Measurements from ENCODE around the gene B4GALT2.

Gene B4GALT2

GRCh38 chr1:43991476-43992231 is 12.6 kb downstream of the B4GALT2 start, which contains the start of gene CCDC24:
Gene CCDC24 (plus strand): TSS chr1:43991599. CDS start chr1:43991879, 280 bp downstream.
- no peak within 1 kb of the TSS for H2BK120ac ChIP-seq (ENCODE audit: low read depth, low read length)
- H3K36me3 ChIP-seq (ENCODE audit: control insufficient read depth in 1 of 2, insufficient read depth in 2 of 2, low read depth in 1 of 2, low read length in 2 of 2), result peaks cover 2 to 12% of the 10 kb centered on the region in 2 experiments
- DNase-seq, result peak; percentile 84
- peak within 1 kb of the TSS in 1 of 2 experiments; percentile 81 for H3K23ac ChIP-seq (ENCODE audit: low read length in 2 of 2)
- H3K79me1 ChIP-seq (replicated peaks; ENCODE audit: low read length, poor library complexity, severe bottlenecking), result no peaks in the 10 kb centered on the region
- H4K91ac ChIP-seq (ENCODE audit: low read length), result no peak within 1 kb of the TSS
- peak within 1 kb of the TSS; percentile 38 for H2AK5ac ChIP-seq (ENCODE audit: low read length, severe bottlenecking)
- H2BK15ac ChIP-seq (ENCODE audit: low read depth, poor library complexity, severe bottlenecking), result peak within 1 kb of the TSS; percentile 34
- peak within 1 kb of the TSS; percentile 91 for H3K9ac ChIP-seq (ENCODE audit: low read length)
- peaks cover 31% of the 10 kb centered on the region for H3K4me1 ChIP-seq (ENCODE audit: control insufficient read depth, insufficient read depth, low read depth, low read length)
- whole genome bisulfite sequencing, result under 1% methylated on average over 49 of the region's 66 CpGs
- no peaks in the 10 kb centered on the region for H3K27me3 ChIP-seq (ENCODE audit: control insufficient read depth in 1 of 2, insufficient read depth in 1 of 2, low read length in 2 of 2)
- peak within 1 kb of the TSS; percentile 94 for H2AFZ ChIP-seq (ENCODE audit: low read depth, low read length)
- peak within 1 kb of the TSS; percentile 46 for H4K8ac ChIP-seq (ENCODE audit: low read length)
- H3K14ac ChIP-seq (ENCODE audit: low read length in 2 of 2), result peak within 1 kb of the TSS in 1 of 2 experiments; percentile 28
- peak within 1 kb of the TSS; percentile 41 for H3K27ac ChIP-seq (ENCODE audit: low read length, poor library complexity, severe bottlenecking)
- H3K4ac ChIP-seq (ENCODE audit: low read depth in 1 of 2, low read length in 2 of 2), result peak within 1 kb of the TSS; percentile 47 to 49
- no peak within 1 kb of the TSS for H2BK12ac ChIP-seq (ENCODE audit: low read length in 2 of 2)
- H2BK5ac ChIP-seq (ENCODE audit: low read depth, low read length, poor library complexity, severe bottlenecking), result no peak within 1 kb of the TSS
- H3K9me3 ChIP-seq (ENCODE audit: control insufficient read depth, low read length), result no peaks in the 10 kb centered on the region
- peak within 1 kb of the TSS; percentile 82 for H3K4me2 ChIP-seq (ENCODE audit: low read length, poor library complexity, severe bottlenecking)
- peak within 1 kb of the TSS; percentile 79 to 84 for H3K4me3 ChIP-seq (ENCODE audit: insufficient read depth in 1 of 2, low read depth in 1 of 2, low read length in 2 of 2)
- H3K18ac ChIP-seq (ENCODE audit: low read depth in 1 of 2, low read length in 2 of 2), result peak within 1 kb of the TSS; percentile 52 to 97

- Histone ChIP-seq H3K27ac (ENCODE audit: low read length, poor library complexity, severe bottlenecking) (no peak overlapping the region), H3K4ac (ENCODE audit: low read depth in 1 of 2, low read length in 2 of 2) (no peak overlapping the region), H3K18ac (ENCODE audit: low read depth in 1 of 2, low read length in 2 of 2) (peak overlapping the region in 1 of 2 experiments; percentile 25), H3K27me3 (ENCODE audit: control insufficient read depth in 1 of 2, insufficient read depth in 1 of 2, low read length in 2 of 2) (no peaks in the 10 kb centered on the region), H3K36me3 (ENCODE audit: control insufficient read depth in 1 of 2, insufficient read depth in 2 of 2, low read depth in 1 of 2, low read length in 2 of 2) (peaks cover 3 to 5% of the 10 kb centered on the region in 2 experiments), H2AK5ac (ENCODE audit: low read length, severe bottlenecking) (no peak overlapping the region), H2BK15ac (ENCODE audit: low read depth, poor library complexity, severe bottlenecking) (peak overlapping the region; percentile 34), H4K91ac (ENCODE audit: low read length) (no peak overlapping the region), H3K23ac (ENCODE audit: low read length in 2 of 2) (no peak overlapping the region), H3K4me1 (ENCODE audit: control insufficient read depth, insufficient read depth, low read depth, low read length) (peaks cover 26% of the 10 kb centered on the region), H4K8ac (ENCODE audit: low read length) (peak overlapping the region; percentile 46), H2BK5ac (ENCODE audit: low read depth, low read length, poor library complexity, severe bottlenecking) (no peak overlapping the region), H2BK12ac (ENCODE audit: low read length in 2 of 2) (no peak overlapping the region), H3K9me3 (ENCODE audit: control insufficient read depth, low read length) (no peaks in the 10 kb centered on the region), H2BK120ac (ENCODE audit: low read depth, low read length) (no peak overlapping the region), H3K14ac (ENCODE audit: low read length in 2 of 2) (no peak overlapping the region), H2AFZ (ENCODE audit: low read depth, low read length) (no peak overlapping the region), H3K79me1 (replicated peaks; ENCODE audit: low read length, poor library complexity, severe bottlenecking) (no peaks in the 10 kb centered on the region), H3K4me2 (ENCODE audit: low read length, poor library complexity, severe bottlenecking) (peak overlapping the region; percentile 82), H3K9ac (ENCODE audit: low read length) (peak overlapping the region; percentile 91), H3K4me3 (ENCODE audit: insufficient read depth in 1 of 2, low read depth in 1 of 2, low read length in 2 of 2) (peak overlapping the region; percentile 79 to 84)
- no peak for DNase-seq
- 59% methylated on average over 11 of the region's 11 CpGs for WGBS
These were observed 13.4 kb downstream of the B4GALT2 start for GRCh38 chr1:43992232-43992995.

GRCh38 chr1:43993206-43993914 is 14.3 kb downstream of the B4GALT2 start:
- Histone ChIP-seq H3K9me3 (ENCODE audit: control insufficient read depth, low read length) (no peaks in the 10 kb centered on the region), H3K18ac (ENCODE audit: low read depth in 1 of 2, low read length in 2 of 2) (no peak overlapping the region), H2BK5ac (ENCODE audit: low read depth, low read length, poor library complexity, severe bottlenecking) (no peak overlapping the region), H3K4me1 (ENCODE audit: control insufficient read depth, insufficient read depth, low read depth, low read length) (peaks cover 20% of the 10 kb centered on the region), H3K27me3 (ENCODE audit: control insufficient read depth in 1 of 2, insufficient read depth in 1 of 2, low read length in 2 of 2) (no peaks in the 10 kb centered on the region), H2AFZ (ENCODE audit: low read depth, low read length) (no peak overlapping the region), H3K4ac (ENCODE audit: low read depth in 1 of 2, low read length in 2 of 2) (no peak overlapping the region), H4K8ac (ENCODE audit: low read length) (no peak overlapping the region), H3K4me3 (ENCODE audit: insufficient read depth in 1 of 2, low read depth in 1 of 2, low read length in 2 of 2) (no peak overlapping the region), H3K36me3 (ENCODE audit: control insufficient read depth in 1 of 2, insufficient read depth in 2 of 2, low read depth in 1 of 2, low read length in 2 of 2) (peaks cover 0 to 9% of the 10 kb centered on the region in 2 experiments), H3K23ac (ENCODE audit: low read length in 2 of 2) (no peak overlapping the region), H2AK5ac (ENCODE audit: low read length, severe bottlenecking) (no peak overlapping the region), H3K14ac (ENCODE audit: low read length in 2 of 2) (no peak overlapping the region), H3K79me1 (replicated peaks; ENCODE audit: low read length, poor library complexity, severe bottlenecking) (no peaks in the 10 kb centered on the region), H3K27ac (ENCODE audit: low read length, poor library complexity, severe bottlenecking) (no peak overlapping the region), H2BK15ac (ENCODE audit: low read depth, poor library complexity, severe bottlenecking) (no peak overlapping the region), H2BK12ac (ENCODE audit: low read length in 2 of 2) (no peak overlapping the region), H4K91ac (ENCODE audit: low read length) (no peak overlapping the region), H3K4me2 (ENCODE audit: low read length, poor library complexity, severe bottlenecking) (no peak overlapping the region), H3K9ac (ENCODE audit: low read length) (no peak overlapping the region), H2BK120ac (ENCODE audit: low read depth, low read length) (no peak overlapping the region)
- DNase-seq, result no peak
- 98% methylated on average over 8 of the region's 9 CpGs for WGBS

All from mesenchymal stem cell (in vitro differentiated cells and primary cell).